SK-N-SH (cell line): Measurements from ENCODE around the gene CYP3A5.

Experiments
- CTCF ChIP-seq: fragments of 200-600 bp; sonication (generic); IDR thresholded peaks from 2 replicates; pipeline ENCODE4 v1.6.1; 2017; ENCODE audit warnings: antibody characterized with exemption, mild to moderate bottlenecking, moderate library complexity
- EP300 ChIP-seq, 2 experiments: IDR thresholded peaks; 2 replicates each; pipeline versions ENCODE4 v1.4.0 to v1.6.1; 2012; ENCODE audit warnings: borderline replicate concordance in 1 of 2, low read depth in 1 of 2, low read length in 1 of 2
- MXI1 ChIP-seq: IDR thresholded peaks from 2 replicates; pipeline ENCODE4 v1.6.1; 2012; ENCODE audit warnings: mild to moderate bottlenecking, low read depth, low read length, improper control_type of control experiment
- RAD21 ChIP-seq: IDR thresholded peaks from 2 replicates; pipeline ENCODE4 v1.6.1; 2012; ENCODE audit warnings: mild to moderate bottlenecking, low read length
- SMC3 ChIP-seq: IDR thresholded peaks from 2 replicates; pipeline ENCODE4 v1.6.1; 2012; ENCODE audit warnings: low read depth, low read length, improper control_type of control experiment

DNA sequence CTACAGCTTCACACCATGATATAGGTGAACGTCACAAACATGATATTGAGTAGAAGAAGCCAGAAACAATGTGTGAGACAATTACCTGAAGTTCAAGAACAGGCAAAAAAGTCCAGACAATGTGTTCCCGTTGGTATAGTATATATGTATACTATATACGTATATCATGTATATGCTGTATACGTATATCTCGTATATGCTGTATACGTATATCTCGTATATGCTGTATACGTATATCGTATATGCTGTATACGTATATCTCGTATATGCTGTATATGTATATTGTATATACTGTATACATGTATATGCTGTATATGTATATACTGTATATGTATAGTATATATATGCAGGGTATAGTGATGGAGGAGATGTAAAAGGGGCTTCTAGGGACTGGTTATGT, 52.3 kb downstream of the CYP3A5 start:
- TF ChIP-seq RAD21 (no peak), EP300 (IDR thresholded peaks at IDR 0.05; ENCODE audit: borderline replicate concordance in 1 of 2, low read depth in 1 of 2, low read length in 1 of 2) (no peak), SMC3 (no peak), CTCF (no peak), MXI1 (no peak)
